Activated naive CD8-positive, alpha-beta T cell treated with anti-CD3 and anti-CD28 coated beads, Interleukin-2, amount 10 ng/mL, durations not matched to agents 7 days and 5 days (primary cell): ENCODE results near the gene CACNA1D. TPM values are rescaled to one million over a fixed set of nuclear protein-coding genes. Genes with fewer than 3 reads are reported as not detected.

Source experiments
- ATAC-seq: fragments of 150-1000 bp; cut with Tn5 transposase; one replicate; pipeline ENCODE4 v1.10.0; 2021; ENCODE audit warnings: low read depth, moderate library complexity
- POLR2A ChIA-PET: fragments of 350-600 bp; sonication (Branson Sonifier 250); formaldehyde crosslinking; loops from one replicate; lab custom pipeline; 2021; ENCODE audit warnings: antibody characterized with exemption; lab: Charles Lee
- DNase-seq: peaks from one replicate; pipeline ENCODE4 v3.0.0; 2021
- H3K27ac Mint-ChIP-seq: one replicate; pipeline ENCODE4 v1.8.0; 2022; ENCODE audit warnings: mild to moderate bottlenecking, mixed read lengths
- H3K27me3 Mint-ChIP-seq: one replicate; pipeline ENCODE4 v1.8.0; 2022; ENCODE audit warnings: mild to moderate bottlenecking, moderate library complexity, mixed read lengths
- H3K36me3 Mint-ChIP-seq: one replicate; pipeline ENCODE4 v1.8.0; 2021; ENCODE audit warnings: mild to moderate bottlenecking, mixed read lengths
- H3K4me1 Mint-ChIP-seq: one replicate; pipeline ENCODE4 v1.8.0; 2021; ENCODE audit warnings: mixed read lengths
- H3K4me3 Mint-ChIP-seq: one replicate; pipeline ENCODE4 v1.8.0; 2022; ENCODE audit warnings: mild to moderate bottlenecking, moderate library complexity, mixed read lengths
- H3K9me3 Mint-ChIP-seq: one replicate; pipeline ENCODE4 v1.8.0; 2021; ENCODE audit warnings: mixed read lengths
- total RNA-seq, 2 experiments: library from RNA; stranded (reverse); gene quantifications; one replicate each; pipeline ENCODE4 v1.2.3, GENCODE V29; 2021

Gene CACNA1D
- total RNA-seq, 2 experiments from 2014 or later = not detected

GRCh38 chr3:53523346-53523745 lies 28.9 kb downstream of the CACNA1D start:
- H3K4me3 Mint-ChIP-seq = no peak overlapping the region
- H3K4me1 Mint-ChIP-seq = no peaks in the 10 kb centered on the region
- H3K27ac Mint-ChIP-seq = no peak overlapping the region
- DNase-seq (no peak), ATAC-seq (no peak)
- no peaks in the 10 kb centered on the region for H3K36me3 Mint-ChIP-seq
- no peaks in the 10 kb centered on the region for H3K9me3 Mint-ChIP-seq
- POLR2A ChIA-PET = no interaction called here
- H3K27me3 Mint-ChIP-seq = peaks cover 20% of the 10 kb centered on the region

- no peaks in the 10 kb centered on the region for H3K4me1 Mint-ChIP-seq
- H3K27me3 Mint-ChIP-seq = peaks cover 23% of the 10 kb centered on the region
- H3K4me3 Mint-ChIP-seq = no peak overlapping the region
- no peaks in the 10 kb centered on the region for H3K9me3 Mint-ChIP-seq
- H3K36me3 Mint-ChIP-seq = no peaks in the 10 kb centered on the region
- POLR2A ChIA-PET = no interaction called here
- DNase-seq (no peak), ATAC-seq (no peak)
- H3K27ac Mint-ChIP-seq = no peak overlapping the region
Observed at GRCh38 chr3:53524566-53524965, 30.2 kb downstream of the CACNA1D start.

GRCh38 chr3:53525765-53526703 lies 31.6 kb downstream of the CACNA1D start:
- Mint-ChIP-seq H3K27me3 (peaks cover 32% of the 10 kb centered on the region), H3K9me3 (no peaks in the 10 kb centered on the region)

GRCh38 chr3:53526704-53527055 lies 32.3 kb downstream of the CACNA1D start:
- peaks cover 32% of the 10 kb centered on the region for H3K27me3 Mint-ChIP-seq

More at GRCh38 chr3:53525765-53526703, 31.6 kb downstream of the CACNA1D start:
- Mint-ChIP-seq H3K4me3 (no peak overlapping the region), H3K36me3 (no peaks in the 10 kb centered on the region), H3K27ac (no peak overlapping the region), H3K4me1 (no peaks in the 10 kb centered on the region)
- ATAC-seq (no peak), DNase-seq (no peak)
- POLR2A ChIA-PET = no interaction called here

GRCh38 chr3:53530205-53530604 lies 35.8 kb downstream of the CACNA1D start:
- H3K27me3 Mint-ChIP-seq = peaks cover 29% of the 10 kb centered on the region
- H3K4me3 Mint-ChIP-seq = no peak overlapping the region
- no peaks in the 10 kb centered on the region for H3K9me3 Mint-ChIP-seq
- ATAC-seq = no peak
- no peak overlapping the region for H3K27ac Mint-ChIP-seq
- no peak for DNase-seq
- H3K36me3 Mint-ChIP-seq = no peaks in the 10 kb centered on the region
- H3K4me1 Mint-ChIP-seq = no peaks in the 10 kb centered on the region
- POLR2A ChIA-PET = no interaction called here

More at GRCh38 chr3:53526704-53527055, 32.3 kb downstream of the CACNA1D start:
- Mint-ChIP-seq H3K27ac (no peak overlapping the region), H3K4me3 (no peak overlapping the region), H3K36me3 (no peaks in the 10 kb centered on the region), H3K4me1 (no peaks in the 10 kb centered on the region), H3K9me3 (no peaks in the 10 kb centered on the region)
- ATAC-seq = no peak
- no peak for DNase-seq
- POLR2A ChIA-PET = no interaction called here

- Mint-ChIP-seq H3K4me1 (no peaks in the 10 kb centered on the region), H3K27ac (no peak overlapping the region), H3K36me3 (no peaks in the 10 kb centered on the region), H3K9me3 (no peaks in the 10 kb centered on the region), H3K4me3 (no peak overlapping the region), H3K27me3 (peaks cover 30% of the 10 kb centered on the region)
- DNase-seq (no peak), ATAC-seq (no peak)
- POLR2A ChIA-PET = no interaction called here
Observed at GRCh38 chr3:53531749-53532148, 37.3 kb downstream of the CACNA1D start.

- H3K27ac Mint-ChIP-seq = no peak overlapping the region
Observed at GRCh38 chr3:53533472-53533871, 39.1 kb downstream of the CACNA1D start.

GRCh38 chr3:53534216-53534615 lies 39.8 kb downstream of the CACNA1D start:
- no peaks in the 10 kb centered on the region for H3K9me3 Mint-ChIP-seq
- POLR2A ChIA-PET = no interaction called here
- no peaks in the 10 kb centered on the region for H3K36me3 Mint-ChIP-seq
- no peak overlapping the region for H3K4me3 Mint-ChIP-seq
- H3K27ac Mint-ChIP-seq = no peak overlapping the region
- no peak for ATAC-seq
- H3K4me1 Mint-ChIP-seq = no peaks in the 10 kb centered on the region
- peaks cover 33% of the 10 kb centered on the region for H3K27me3 Mint-ChIP-seq
- DNase-seq = no peak

More at GRCh38 chr3:53533472-53533871, 39.1 kb downstream of the CACNA1D start:
- H3K36me3 Mint-ChIP-seq = no peaks in the 10 kb centered on the region
- no peaks in the 10 kb centered on the region for H3K4me1 Mint-ChIP-seq
- no peak for DNase-seq
- POLR2A ChIA-PET = no interaction called here
- peaks cover 29% of the 10 kb centered on the region for H3K27me3 Mint-ChIP-seq
- H3K9me3 Mint-ChIP-seq = no peaks in the 10 kb centered on the region
- no peak for ATAC-seq
- H3K4me3 Mint-ChIP-seq = no peak overlapping the region

- POLR2A ChIA-PET = no interaction called here
- Mint-ChIP-seq H3K9me3 (no peaks in the 10 kb centered on the region), H3K36me3 (no peaks in the 10 kb centered on the region), H3K27ac (no peak overlapping the region), H3K27me3 (peaks cover 34% of the 10 kb centered on the region), H3K4me3 (no peak overlapping the region), H3K4me1 (no peaks in the 10 kb centered on the region)
- DNase-seq (no peak), ATAC-seq (no peak)
Observed at GRCh38 chr3:53534676-53535400, 40.4 kb downstream of the CACNA1D start.

- H3K4me3 Mint-ChIP-seq = no peak overlapping the region
- POLR2A ChIA-PET = no interaction called here
- H3K9me3 Mint-ChIP-seq = no peaks in the 10 kb centered on the region
- peaks cover 28% of the 10 kb centered on the region for H3K27me3 Mint-ChIP-seq
- no peak for DNase-seq
- no peak overlapping the region for H3K27ac Mint-ChIP-seq
- no peaks in the 10 kb centered on the region for H3K4me1 Mint-ChIP-seq
- H3K36me3 Mint-ChIP-seq = no peaks in the 10 kb centered on the region
- ATAC-seq = no peak
Observed at GRCh38 chr3:53536282-53536681, 41.9 kb downstream of the CACNA1D start.

GRCh38 chr3:53544357-53544756 lies 49.9 kb downstream of the CACNA1D start:
- POLR2A ChIA-PET = no interaction called here
- DNase-seq (no peak), ATAC-seq (no peak)
- Mint-ChIP-seq H3K4me3 (no peak overlapping the region), H3K36me3 (no peaks in the 10 kb centered on the region), H3K4me1 (no peaks in the 10 kb centered on the region), H3K27ac (no peak overlapping the region), H3K27me3 (peaks cover 13% of the 10 kb centered on the region), H3K9me3 (no peaks in the 10 kb centered on the region)

GRCh38 chr3:53545310-53545995 lies 51.0 kb downstream of the CACNA1D start:
- DNase-seq (no peak), ATAC-seq (no peak)
- H3K36me3 Mint-ChIP-seq = no peaks in the 10 kb centered on the region
- H3K4me3 Mint-ChIP-seq = no peak overlapping the region
- POLR2A ChIA-PET = no interaction called here
- H3K9me3 Mint-ChIP-seq = no peaks in the 10 kb centered on the region
- peaks cover 10% of the 10 kb centered on the region for H3K27me3 Mint-ChIP-seq
- H3K27ac Mint-ChIP-seq = no peak overlapping the region
- H3K4me1 Mint-ChIP-seq = no peaks in the 10 kb centered on the region

- peaks cover 10% of the 10 kb centered on the region for H3K27me3 Mint-ChIP-seq
- H3K4me3 Mint-ChIP-seq = no peak overlapping the region
- POLR2A ChIA-PET = no interaction called here
Observed at GRCh38 chr3:53545996-53546359, 51.6 kb downstream of the CACNA1D start.

More at GRCh38 chr3:53545996-53546359, 51.6 kb downstream of the CACNA1D start:
- no peak for DNase-seq
- H3K27ac Mint-ChIP-seq = no peak overlapping the region
- no peaks in the 10 kb centered on the region for H3K9me3 Mint-ChIP-seq
- no peaks in the 10 kb centered on the region for H3K36me3 Mint-ChIP-seq
- ATAC-seq = no peak
- H3K4me1 Mint-ChIP-seq = no peaks in the 10 kb centered on the region
